ENCODE data around the gene MTFMT. TPM values are rescaled to one million over a fixed set of nuclear protein-coding genes. Genes with fewer than 3 reads are reported as not detected.
A peak's percentile ranks its signal among the peaks of the same experiment; 100 is the strongest.

Gene MTFMT
- total RNA-seq, 4 donors from 2014 or later: 21.1 to 36.9 (median 29.4) TPM

DNA sequence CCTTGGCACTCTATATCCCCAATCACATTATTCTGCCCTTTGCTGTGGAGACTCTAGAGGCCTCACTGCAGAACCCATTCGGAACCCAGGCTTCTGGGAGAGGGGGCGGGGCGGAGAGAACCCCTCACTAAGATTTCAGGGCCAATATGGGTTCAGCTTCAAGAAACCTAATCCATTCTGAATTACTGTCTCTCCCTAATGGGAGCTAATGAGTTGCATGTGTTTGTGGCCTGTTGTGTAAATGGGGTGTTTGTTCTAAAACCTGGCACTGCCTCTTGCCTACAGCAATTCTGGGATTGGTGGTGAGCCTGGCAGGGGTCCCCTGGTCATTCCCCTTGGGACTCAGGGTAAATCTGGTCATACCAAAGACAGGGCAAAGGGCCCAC lies 39.0 kb upstream of the MTFMT start:
- 30% methylated on average over 2 of the region's 3 CpGs; no CpG with 5 or more reads in 1 of the 2 donors for WGBS, 2 donors (ENCODE audit: low coverage in 1 of 2)
- ATAC-seq: no peak

DNA sequence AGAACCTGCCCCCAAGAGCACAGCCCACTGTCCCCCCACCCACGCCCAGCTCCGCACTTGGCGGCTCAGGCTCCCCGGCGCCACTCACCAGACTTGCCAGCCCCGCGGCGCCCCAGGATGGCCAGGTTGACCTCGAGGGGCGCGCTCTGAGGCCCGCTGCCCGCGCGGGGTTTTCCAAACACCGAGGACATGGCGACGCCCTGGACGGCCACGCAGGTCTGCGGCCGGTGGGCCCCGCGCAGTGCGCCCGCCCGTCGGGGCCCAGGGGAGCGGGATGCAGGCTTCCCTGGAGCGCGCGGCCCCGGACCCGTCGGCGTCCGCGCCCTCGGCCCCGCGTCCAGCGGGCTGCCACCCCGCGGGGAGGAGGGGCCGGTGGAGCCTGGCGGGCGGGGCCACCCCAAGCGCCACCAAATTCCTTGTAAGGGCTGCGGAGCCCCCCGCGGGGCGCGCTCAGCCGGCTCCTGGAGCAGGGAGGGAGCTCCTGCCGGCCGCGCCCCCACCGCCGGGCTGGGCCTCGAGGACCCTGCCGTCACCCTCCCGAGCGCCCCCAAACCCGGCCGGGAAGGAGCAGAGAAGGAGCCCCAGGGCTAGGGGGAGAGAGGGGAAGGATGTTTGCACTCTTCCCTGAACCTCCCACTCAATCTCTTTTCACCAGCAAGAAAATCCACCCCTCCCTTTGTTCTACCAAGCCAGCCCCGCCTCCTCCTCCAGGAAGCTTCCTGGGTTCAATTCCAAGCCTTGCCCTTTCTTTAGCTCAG lies 38.4 kb upstream of the MTFMT start, which contains the start of gene RASL12:
RASL12 (minus strand) TSS at position 347 of the 758 bp plus-strand sequence; CDS start at position 191, 156 bp downstream.
- 27% methylated on average over 1 of the region's 66 CpGs; no CpG with 5 or more reads in 1 of the 2 donors for WGBS, 2 donors (ENCODE audit: low coverage in 1 of 2)
- H3K9me3 ChIP-seq: no peaks in the 10 kb centered on the region
- H3K4me1 ChIP-seq: peaks cover 19 to 100% (median 56%) of the 10 kb centered on the region in 3 donors
- peak within 1 kb of the TSS; percentile 70 to 90 for H3K4me3 ChIP-seq
- peaks cover 5% of the 10 kb centered on the region for H3K27me3 ChIP-seq
- peak within 1 kb of the TSS; percentile 89 to 99 (median 94) for H3K27ac ChIP-seq
- TF ChIP-seq POLR2A (IDR thresholded peaks at IDR 0.05) (peak; percentile 76 to 83), POLR2AphosphoS5 (IDR thresholded peaks at IDR 0.05) (no peak)
- H3K36me3 ChIP-seq: peaks cover 0 to 12% of the 10 kb centered on the region in 2 donors
- ATAC-seq: peak; percentile 53

More for the DNA sequence above, 39.0 kb upstream of the MTFMT start:
- no peaks in the 10 kb centered on the region for H3K9me3 ChIP-seq
- TF ChIP-seq EP300 (IDR thresholded peaks at IDR 0.05) (no peak), POLR2A (IDR thresholded peaks at IDR 0.05) (no peak), POLR2AphosphoS5 (IDR thresholded peaks at IDR 0.05) (no peak)
- TF ChIP-seq, protein P1, sequence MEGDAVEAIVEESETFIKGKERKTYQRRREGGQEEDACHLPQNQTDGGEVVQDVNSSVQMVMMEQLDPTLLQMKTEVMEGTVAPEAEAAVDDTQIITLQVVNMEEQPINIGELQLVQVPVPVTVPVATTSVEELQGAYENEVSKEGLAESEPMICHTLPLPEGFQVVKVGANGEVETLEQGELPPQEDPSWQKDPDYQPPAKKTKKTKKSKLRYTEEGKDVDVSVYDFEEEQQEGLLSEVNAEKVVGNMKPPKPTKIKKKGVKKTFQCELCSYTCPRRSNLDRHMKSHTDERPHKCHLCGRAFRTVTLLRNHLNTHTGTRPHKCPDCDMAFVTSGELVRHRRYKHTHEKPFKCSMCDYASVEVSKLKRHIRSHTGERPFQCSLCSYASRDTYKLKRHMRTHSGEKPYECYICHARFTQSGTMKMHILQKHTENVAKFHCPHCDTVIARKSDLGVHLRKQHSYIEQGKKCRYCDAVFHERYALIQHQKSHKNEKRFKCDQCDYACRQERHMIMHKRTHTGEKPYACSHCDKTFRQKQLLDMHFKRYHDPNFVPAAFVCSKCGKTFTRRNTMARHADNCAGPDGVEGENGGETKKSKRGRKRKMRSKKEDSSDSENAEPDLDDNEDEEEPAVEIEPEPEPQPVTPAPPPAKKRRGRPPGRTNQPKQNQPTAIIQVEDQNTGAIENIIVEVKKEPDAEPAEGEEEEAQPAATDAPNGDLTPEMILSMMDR (IDR thresholded peaks at IDR 0.05): no peak
- peaks cover 5% of the 10 kb centered on the region for H3K27me3 ChIP-seq
- H3K4me3 ChIP-seq: peak overlapping the region; percentile 70 to 90
- peaks cover 0 to 9% of the 10 kb centered on the region in 2 donors for H3K36me3 ChIP-seq
- peak overlapping the region; percentile 89 to 99 (median 94) for H3K27ac ChIP-seq
- H3K4me1 ChIP-seq: peaks cover 19 to 95% (median 51%) of the 10 kb centered on the region in 3 donors

DNA sequence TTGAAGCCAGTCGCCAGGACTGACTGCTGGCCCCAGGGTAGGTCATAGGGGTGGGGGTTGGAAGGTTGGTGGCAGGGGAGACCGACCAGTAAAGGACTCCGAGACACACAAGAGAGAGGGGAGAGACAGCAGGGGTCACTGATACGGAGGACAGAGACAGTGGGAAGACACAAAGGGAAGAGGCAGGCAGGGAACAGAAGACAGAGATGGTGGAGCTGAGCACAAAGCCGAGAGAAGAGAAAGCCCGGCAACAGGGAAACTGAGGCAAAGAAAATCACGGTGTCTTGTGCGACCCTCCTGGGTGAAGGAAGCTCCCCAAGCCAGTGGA lies 37.8 kb upstream of the MTFMT start:
- peaks cover 0 to 12% of the 10 kb centered on the region in 2 donors for H3K36me3 ChIP-seq
- 2 to 16% methylated on average over 7 to 8 of the region's 8 CpGs for WGBS, 2 donors (ENCODE audit: low coverage in 1 of 2)
- H3K27ac ChIP-seq: peak overlapping the region; percentile 89 to 99 (median 94)
- no peak for ATAC-seq
- peak overlapping the region; percentile 70 to 90 for H3K4me3 ChIP-seq
- H3K9me3 ChIP-seq: no peaks in the 10 kb centered on the region
- peaks cover 19 to 100% (median 60%) of the 10 kb centered on the region in 3 donors for H3K4me1 ChIP-seq
- H3K27me3 ChIP-seq: peaks cover 5% of the 10 kb centered on the region
- TF ChIP-seq EP300 (IDR thresholded peaks at IDR 0.05): no peak
- TF ChIP-seq POLR2AphosphoS5 (IDR thresholded peaks at IDR 0.05): no peak
- no peak for TF ChIP-seq POLR2A (IDR thresholded peaks at IDR 0.05)
- TF ChIP-seq, protein P1 (IDR thresholded peaks at IDR 0.05): no peak

DNA sequence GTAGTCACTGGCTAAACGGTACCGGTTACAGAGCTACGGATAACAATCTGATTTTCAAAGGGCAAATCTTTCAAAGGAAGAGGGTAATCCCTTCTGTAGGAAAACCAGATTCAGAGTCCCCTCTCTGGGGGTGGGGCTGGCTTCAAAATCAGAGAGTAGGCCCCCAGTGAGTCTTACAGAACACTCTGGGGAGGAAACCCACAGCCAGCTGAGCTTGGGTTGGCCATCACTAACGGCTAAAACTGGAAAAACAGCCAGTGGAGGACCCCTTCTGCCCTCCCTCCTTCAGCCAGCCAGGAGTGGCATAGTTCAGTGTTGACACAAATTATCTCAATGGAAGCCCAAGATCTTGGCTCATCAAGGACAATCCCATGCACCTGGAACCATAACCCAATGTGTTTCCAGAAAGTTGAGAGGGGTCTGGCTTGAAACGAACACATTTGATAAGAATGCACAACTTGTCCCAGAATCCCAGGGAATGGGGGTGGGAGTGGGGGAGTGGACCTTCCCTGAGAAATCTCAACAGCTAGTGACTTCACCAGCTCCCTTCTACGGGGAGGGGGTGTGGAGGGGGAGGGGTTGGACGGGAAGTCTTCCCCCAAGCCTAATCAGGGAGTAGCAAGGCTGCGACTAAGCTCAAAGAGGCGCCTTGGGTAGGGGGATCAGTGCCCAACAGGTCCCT lies 37.3 kb upstream of the MTFMT start:
- Histone ChIP-seq H3K4me1 (peaks cover 16 to 100% (median 59%) of the 10 kb centered on the region in 3 donors), H3K36me3 (peaks cover 0 to 12% of the 10 kb centered on the region in 2 donors), H3K4me3 (peak overlapping the region; percentile 70 to 90), H3K27me3 (peaks cover 5% of the 10 kb centered on the region), H3K27ac (peak overlapping the region; percentile 89 to 99 (median 94)), H3K9me3 (no peaks in the 10 kb centered on the region)
- ATAC-seq: peak; percentile 12
- 2 to 12% methylated on average over 7 to 8 of the region's 9 CpGs for WGBS, 2 donors (ENCODE audit: low coverage in 1 of 2)
- peak in 1 of 2 donors; percentile 19 for TF ChIP-seq POLR2A (IDR thresholded peaks at IDR 0.05)
- TF ChIP-seq, protein P1 (IDR thresholded peaks at IDR 0.05): no peak
- no peak for TF ChIP-seq EP300 (IDR thresholded peaks at IDR 0.05)
- peak; percentile 14 for TF ChIP-seq POLR2AphosphoS5 (IDR thresholded peaks at IDR 0.05)

DNA sequence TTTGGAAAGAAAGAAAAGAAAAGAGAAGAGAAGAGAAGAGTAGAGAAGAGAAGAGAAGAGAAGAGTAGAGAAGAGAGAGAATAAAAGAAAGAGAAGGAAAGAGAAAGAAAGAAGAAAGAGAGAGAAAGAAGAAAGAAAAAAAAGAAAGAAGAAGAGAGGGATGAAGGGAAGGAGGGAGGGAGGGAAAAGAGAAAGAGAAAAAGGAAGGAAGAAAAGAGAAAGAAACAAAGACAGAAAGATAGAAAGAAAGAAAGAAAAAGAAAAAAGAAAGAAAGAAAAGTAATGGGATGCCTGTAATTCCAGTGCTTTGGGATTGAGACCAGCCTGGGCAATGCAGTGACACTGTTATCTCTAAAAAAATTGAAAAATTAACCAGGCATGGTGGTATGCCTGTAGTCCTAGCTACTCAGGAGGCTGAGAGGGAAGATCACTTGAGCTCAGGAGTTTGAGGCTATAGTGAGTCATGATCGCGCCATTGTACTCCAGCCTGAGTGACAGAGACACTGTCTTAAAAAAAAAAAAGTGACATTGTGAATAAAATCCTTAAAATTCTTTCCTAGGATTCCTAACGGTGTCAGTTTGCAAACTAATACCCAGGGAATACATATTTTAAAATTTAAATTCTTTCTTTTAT lies 36.7 kb upstream of the MTFMT start:
- Histone ChIP-seq H3K27ac (peak overlapping the region; percentile 89 to 99 (median 94)), H3K9me3 (no peaks in the 10 kb centered on the region), H3K36me3 (peaks cover 0 to 12% of the 10 kb centered on the region in 2 donors), H3K4me3 (peak overlapping the region; percentile 70 to 90), H3K27me3 (peaks cover 5% of the 10 kb centered on the region), H3K4me1 (peaks cover 18 to 100% (median 53%) of the 10 kb centered on the region in 3 donors)
- ATAC-seq: no peak
- WGBS, 2 donors (ENCODE audit: low coverage in 1 of 2): 14 to 16% methylated on average over 3 of the region's 3 CpGs
- no peak for TF ChIP-seq POLR2AphosphoS5 (IDR thresholded peaks at IDR 0.05)
- TF ChIP-seq, protein P1 (IDR thresholded peaks at IDR 0.05): no peak
- TF ChIP-seq POLR2A (IDR thresholded peaks at IDR 0.05): no peak
- no peak for TF ChIP-seq EP300 (IDR thresholded peaks at IDR 0.05)
